ENCODE measurements around the gene CCDC106.
A peak's percentile ranks its signal among the peaks of the same experiment; 100 is the strongest.

The CCDC106 gene

GRCh38 chr19:55643003-55643886 is 4.8 kb upstream of the CCDC106 start, which contains the start of gene ZNF581 (continued):
- TF ChIP-seq ZFP37 (tag by site-specific recombination; IDR thresholded peaks at IDR 0.05) (no peak; the same call in 1 of the 2 replicates), PRDM4 (tag by site-specific recombination; IDR thresholded peaks at IDR 0.05) (peak; percentile 68), ZNF19 (tag by site-specific recombination; IDR thresholded peaks at IDR 0.05; ENCODE audit: low read depth) (no peak), ZNF704 (tag by site-specific recombination; IDR thresholded peaks at IDR 0.05) (no peak), HOXA7 (CRISPR knock-in tag; IDR thresholded peaks at IDR 0.05; ENCODE audit: borderline replicate concordance) (0 out of 2 replicates have a peak, but pooled peaks have one; percentile 20), ZNF37A (tag by site-specific recombination; IDR thresholded peaks at IDR 0.05) (no peak), ZFHX2 (tag by site-specific recombination; conservative IDR thresholded peaks at IDR 0.05) (peak; percentile 81), ZNF148 (tag by site-specific recombination; IDR thresholded peaks at IDR 0.05; ENCODE audit: borderline replicate concordance) (peak; percentile 54; the same call in 1 of the 2 replicates), ZNF791 (tag by site-specific recombination; IDR thresholded peaks at IDR 0.05) (no peak), ZNF596 (tag by site-specific recombination; IDR thresholded peaks at IDR 0.05) (no peak), ZNF830 (tag by site-specific recombination; IDR thresholded peaks at IDR 0.05; ENCODE audit: low read depth) (no peak), ZNF626 (tag by site-specific recombination; IDR thresholded peaks at IDR 0.05) (no peak), ZNF23 (tag by site-specific recombination; IDR thresholded peaks at IDR 0.05; ENCODE audit: borderline replicate concordance) (0 out of 2 replicates have a peak, but pooled peaks have one; percentile 12), HOXC10 (CRISPR knock-in tag; IDR thresholded peaks at IDR 0.05) (peak; percentile 91; the same call in 1 of the 2 replicates), ZNF416 (tag by site-specific recombination; IDR thresholded peaks at IDR 0.05) (no peak; the same call in 1 of the 2 replicates), ZNF560 (tag by site-specific recombination; IDR thresholded peaks at IDR 0.05; ENCODE audit: borderline replicate concordance) (no peak), ZNF473 (tag by site-specific recombination; IDR thresholded peaks at IDR 0.05) (no peak), ZNF202 (tag by site-specific recombination; IDR thresholded peaks at IDR 0.05; ENCODE audit: borderline replicate concordance) (no peak), ZSCAN4 (tag by site-specific recombination; IDR thresholded peaks at IDR 0.05) (peak; percentile 46; the same call in 1 of the 2 replicates), ZNF501 (tag by site-specific recombination; IDR thresholded peaks at IDR 0.05) (peak; percentile 90), ZNF175 (tag by site-specific recombination; IDR thresholded peaks at IDR 0.05) (no peak), KLF17 (tag by site-specific recombination; IDR thresholded peaks at IDR 0.05) (peak; percentile 87), SALL2 (tag by site-specific recombination; IDR thresholded peaks at IDR 0.05; ENCODE audit: borderline replicate concordance) (no peak), ZNF677 (tag by site-specific recombination; IDR thresholded peaks at IDR 0.05) (no peak), EGR2 (tag by site-specific recombination; IDR thresholded peaks at IDR 0.05; ENCODE audit: low read depth) (peak; percentile 61), ZNF701 (tag by site-specific recombination; IDR thresholded peaks at IDR 0.05) (no peak), ZNF26 (tag by site-specific recombination; IDR thresholded peaks at IDR 0.05) (no peak), ZNF394 (tag by site-specific recombination; IDR thresholded peaks at IDR 0.05; ENCODE audit: borderline replicate concordance) (peak; percentile 81)
